ENCODE results near the gene MAP4K1.

DNA sequence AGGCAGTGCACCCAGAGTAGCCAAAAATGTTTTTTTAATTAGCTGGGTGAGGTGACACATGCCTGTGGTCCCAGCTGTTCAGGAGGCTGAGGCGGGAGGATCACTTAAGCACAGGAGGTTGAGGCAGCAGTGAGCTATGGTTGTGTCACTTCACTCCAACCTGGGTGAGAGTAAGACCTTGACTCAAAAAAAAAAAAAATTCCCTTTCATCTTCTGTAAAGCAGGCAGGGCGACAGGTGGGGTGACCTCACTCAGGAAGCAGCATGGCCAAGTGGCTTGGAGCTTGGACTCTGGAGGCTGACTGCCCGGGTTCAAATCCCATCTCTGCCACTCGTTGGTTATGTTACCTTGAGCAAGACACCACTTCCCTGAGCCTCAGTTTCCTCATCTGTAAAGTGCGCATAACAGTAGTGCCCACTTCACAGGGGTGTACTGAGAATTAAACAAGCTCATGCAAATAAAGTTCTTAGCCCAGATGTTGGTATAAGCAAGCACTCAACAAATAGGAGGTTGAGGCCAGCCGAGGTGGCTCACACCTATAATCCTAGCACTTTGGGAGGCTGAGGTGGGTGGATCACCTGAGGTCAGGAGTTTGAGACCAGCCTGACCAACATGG lies 48.3 kb downstream of the MAP4K1 start:
- TF ChIP-seq, protein P1, sequence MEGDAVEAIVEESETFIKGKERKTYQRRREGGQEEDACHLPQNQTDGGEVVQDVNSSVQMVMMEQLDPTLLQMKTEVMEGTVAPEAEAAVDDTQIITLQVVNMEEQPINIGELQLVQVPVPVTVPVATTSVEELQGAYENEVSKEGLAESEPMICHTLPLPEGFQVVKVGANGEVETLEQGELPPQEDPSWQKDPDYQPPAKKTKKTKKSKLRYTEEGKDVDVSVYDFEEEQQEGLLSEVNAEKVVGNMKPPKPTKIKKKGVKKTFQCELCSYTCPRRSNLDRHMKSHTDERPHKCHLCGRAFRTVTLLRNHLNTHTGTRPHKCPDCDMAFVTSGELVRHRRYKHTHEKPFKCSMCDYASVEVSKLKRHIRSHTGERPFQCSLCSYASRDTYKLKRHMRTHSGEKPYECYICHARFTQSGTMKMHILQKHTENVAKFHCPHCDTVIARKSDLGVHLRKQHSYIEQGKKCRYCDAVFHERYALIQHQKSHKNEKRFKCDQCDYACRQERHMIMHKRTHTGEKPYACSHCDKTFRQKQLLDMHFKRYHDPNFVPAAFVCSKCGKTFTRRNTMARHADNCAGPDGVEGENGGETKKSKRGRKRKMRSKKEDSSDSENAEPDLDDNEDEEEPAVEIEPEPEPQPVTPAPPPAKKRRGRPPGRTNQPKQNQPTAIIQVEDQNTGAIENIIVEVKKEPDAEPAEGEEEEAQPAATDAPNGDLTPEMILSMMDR (conservative IDR thresholded peaks at IDR 0.05; ENCODE audit: low read depth, low read length) = no peak
- no peak for TF ChIP-seq EZH2phosphoT487 (IDR thresholded peaks at IDR 0.05; ENCODE audit: borderline replicate concordance, low read length)
- no peak for TF ChIP-seq EZH2 (IDR thresholded peaks at IDR 0.05; ENCODE audit: low read length, unreplicated experiment)

All from PC-3 (cell line).